PC-3 (cell line): Measurements from ENCODE around the gene DCDC2B. TPM values are rescaled to one million over a fixed set of nuclear protein-coding genes. Genes with fewer than 3 reads are reported as not detected.
A peak's percentile ranks its signal among the peaks of the same experiment; 100 is the strongest.

ENCODE experiments used
- ATAC-seq: fragments of 200-7000 bp; cut with Tn5 transposase; 2 replicates; pipeline ENCODE4 v1.9.1; 2020; ENCODE audit warnings: mild to moderate bottlenecking, moderate library complexity
- BruUV-seq: library from RNA; stranded (reverse); fragments of 400-500 nt; replicated peaks from 2 replicates; lab custom pipeline; 2021; lab: Mats Ljungman, UMichigan
- CTCF ChIA-PET: fragments of 300-600 bp; sonication (Branson Sonifier 250); formaldehyde crosslinking; loops from one replicate; lab custom pipeline; 2022; ENCODE audit warnings: antibody characterized with exemption; lab: Charles Lee
- POLR2A ChIA-PET: fragments of 300-600 bp; sonication (Branson Sonifier 250); formaldehyde crosslinking; loops from one replicate; lab custom pipeline; 2022; ENCODE audit warnings: antibody characterized with exemption; ENCODE audit not compliant: unreplicated experiment; lab: Charles Lee
- DNase-seq: peaks from one replicate; pipeline ENCODE4 v3.0.0-alpha.2; 2015
- H2AFZ ChIP-seq: fragments of 300-600 bp; sonication (generic); 2 replicates; pipeline ENCODE4 v1.6.0; 2016; ENCODE audit warnings: antibody characterized with exemption, low read length
- H3F3A ChIP-seq: fragments of 300-600 bp; sonication (generic); one replicate; pipeline ENCODE4 v1.6.0; 2017; ENCODE audit warnings: antibody characterized with exemption, low read length, control low read depth, mild to moderate bottlenecking; ENCODE audit not compliant: unreplicated experiment
- H3K27ac ChIP-seq: fragments of 300-600 bp; sonication (generic); 2 replicates; pipeline ENCODE4 v1.5.1; 2016; ENCODE audit warnings: mild to moderate bottlenecking, low read length
- H3K27me3 ChIP-seq: fragments of 300-600 bp; sonication (generic); 2 replicates; pipeline ENCODE4 v1.6.1; 2016; ENCODE audit warnings: low read length, mixed read lengths
- H3K36me3 ChIP-seq: fragments of 300-600 bp; sonication (generic); 2 replicates; pipeline ENCODE4 v1.6.1; 2016; ENCODE audit warnings: low read depth, mixed run types, low read length, mixed read lengths
- H3K4me1 ChIP-seq: fragments of 300-600 bp; sonication (generic); 2 replicates; pipeline ENCODE4 v1.5.1; 2016; ENCODE audit warnings: low read length; ENCODE audit not compliant: insufficient read depth
- H3K4me2 ChIP-seq: fragments of 300-600 bp; sonication (generic); 2 replicates; pipeline ENCODE4 v1.6.0; 2016; ENCODE audit warnings: low read length
- H3K4me3 ChIP-seq: fragments of 300-600 bp; sonication (generic); 2 replicates; pipeline ENCODE4 v1.5.1; 2016; ENCODE audit warnings: mild to moderate bottlenecking, low read length, mixed read lengths
- H3K79me2 ChIP-seq: fragments of 300-600 bp; sonication (generic); 2 replicates; pipeline ENCODE4 v1.6.1; 2017; ENCODE audit warnings: low read length, mixed read lengths
- H3K9ac ChIP-seq: fragments of 300-600 bp; sonication (generic); 2 replicates; pipeline ENCODE4 v1.6.0; 2016; ENCODE audit warnings: mild to moderate bottlenecking, low read length
- H3K9me2 ChIP-seq: fragments of 300-600 bp; sonication (generic); replicated peaks from 2 replicates; pipeline ENCODE4 v1.6.1; 2016; ENCODE audit warnings: mixed run types, low read length, mixed read lengths
- H3K9me3 ChIP-seq: fragments of 300-600 bp; sonication (generic); 2 replicates; pipeline ENCODE4 v1.6.1; 2016; ENCODE audit warnings: low read length, mixed read lengths
- H4K20me1 ChIP-seq: fragments of 300-600 bp; sonication (generic); 2 replicates; pipeline ENCODE4 v1.6.1; 2016; ENCODE audit warnings: low read length, mixed read lengths
- CTCF ChIP-seq: fragments of 300-600 bp; sonication (generic); conservative IDR thresholded peaks from 2 replicates; pipeline ENCODE4 v1.5.1; 2017; ENCODE audit warnings: antibody characterized with exemption, low read depth, mild to moderate bottlenecking, low read length
- EZH2 ChIP-seq: fragments of 300-600 bp; sonication (generic); IDR thresholded peaks from one replicate; pipeline ENCODE4 v1.6.1; 2017; ENCODE audit warnings: antibody characterized with exemption, mild to moderate bottlenecking, low read length; ENCODE audit not compliant: unreplicated experiment
- EZH2phosphoT487 ChIP-seq: fragments of 300-600 bp; sonication (generic); IDR thresholded peaks from 2 replicates; pipeline ENCODE4 v1.6.1; 2018; ENCODE audit warnings: mild to moderate bottlenecking, antibody characterized with exemption, low read length, borderline replicate concordance
- intact Hi-C: fragments of 100-400 bp; cut with micrococcal nuclease; formaldehyde crosslinking; loops from 2 replicates; pipeline ENCODE4 v1.9.0; 2023
- total RNA-seq: library from RNA; depleted of rRNA; stranded (reverse); fragments of >200 nt; gene quantifications from 2 replicates; pipeline ENCODE4 v1.2.3, GENCODE V29; 2014

DCDC2B gene
- total RNA-seq, 1 experiment from 2014 or later, result not detected

GRCh38 chr1:32170991-32171390 is 37.9 kb upstream of the DCDC2B start:
- no peaks in the 10 kb centered on the region for H3K9me2 ChIP-seq
- no peaks in the 10 kb centered on the region for H3F3A ChIP-seq
- H4K20me1 ChIP-seq, result no peaks in the 10 kb centered on the region
- no peak for TF ChIP-seq CTCF
- H3K36me3 ChIP-seq, result peaks cover 41% of the 10 kb centered on the region
- no TSS peak for BruUV-seq
- no peak overlapping the region for H3K27ac ChIP-seq
- H3K79me2 ChIP-seq, result no peaks in the 10 kb centered on the region
- DNase-seq (no peak), ATAC-seq (no peak)
- ChIA-PET CTCF (no interaction called here), POLR2A (no interaction called here)
- peaks cover 11% of the 10 kb centered on the region; the same call in 1 of the 2 replicates for H3K4me1 ChIP-seq
- no peak overlapping the region for H3K4me2 ChIP-seq
- intact Hi-C loops, result no loop called here
- H3K27me3 ChIP-seq, result no peaks in the 10 kb centered on the region
- no peak overlapping the region for H3K4me3 ChIP-seq
- no peak overlapping the region for H3K9ac ChIP-seq
- H3K9me3 ChIP-seq, result no peaks in the 10 kb centered on the region
- H2AFZ ChIP-seq, result no peak overlapping the region

- CTCF ChIA-PET, result no interaction called here
- POLR2A ChIA-PET, result interaction anchor here (0.6 kb wide), 1 partner anchor 240 kb away, joined by 12 read pairs; no protein-coding TSS in a partner anchor
- Histone ChIP-seq H3K4me3 (no peak overlapping the region), H3K9me3 (no peaks in the 10 kb centered on the region), H2AFZ (no peak overlapping the region), H3K9me2 (no peaks in the 10 kb centered on the region), H3K36me3 (peaks cover 38% of the 10 kb centered on the region; the same call in 1 of the 2 replicates), H3K4me1 (peaks cover 11% of the 10 kb centered on the region; the same call in 1 of the 2 replicates), H3F3A (no peaks in the 10 kb centered on the region), H4K20me1 (no peaks in the 10 kb centered on the region), H3K27me3 (no peaks in the 10 kb centered on the region), H3K27ac (no peak overlapping the region), H3K79me2 (no peaks in the 10 kb centered on the region), H3K4me2 (no peak overlapping the region), H3K9ac (no peak overlapping the region)
- BruUV-seq, result no TSS peak
- intact Hi-C loops, result no loop called here
- TF ChIP-seq CTCF, result no peak
- no peak for TF ChIP-seq EZH2phosphoT487
- TF ChIP-seq EZH2, result no peak
- ATAC-seq, result peak; percentile 59; the same call in 1 of the 2 replicates
- DNase-seq, result peak; percentile 31
Observed at GRCh38 chr1:32172621-32173245, 36.2 kb upstream of the DCDC2B start.
